Measurements from ENCODE around the gene PLLP. TPM values are rescaled to one million over a fixed set of nuclear protein-coding genes. Genes with fewer than 3 reads are reported as not detected.

The PLLP gene
- total RNA-seq, 1 experiment from 2014 or later, result 3.1 TPM

DNA sequence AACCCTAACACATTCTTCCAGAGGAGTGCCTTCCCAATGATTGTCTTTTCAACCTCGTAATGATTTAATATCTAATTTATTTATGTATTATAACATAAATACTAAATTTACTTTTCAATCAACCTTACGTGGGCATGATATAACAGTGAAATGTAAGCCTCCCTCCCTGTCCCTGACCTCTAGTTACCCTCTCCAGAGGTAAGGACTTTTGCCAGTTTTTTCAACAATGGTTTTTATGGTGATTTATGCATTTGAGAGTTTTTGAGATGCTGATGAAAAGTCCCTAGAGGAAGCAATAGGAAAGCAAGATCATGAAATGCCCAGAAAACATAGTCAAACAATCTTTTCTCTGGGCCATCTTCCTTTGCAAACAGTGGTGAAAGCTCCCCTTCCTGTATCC lies 35.2 kb upstream of the PLLP start (continued):
- no peak for TF ChIP-seq TCF7L2 (IDR thresholded peaks at IDR 0.05; ENCODE audit: borderline replicate concordance, extremely low read depth, insufficient read depth, insufficient read length)
- no peak for TF ChIP-seq EGR1 (IDR thresholded peaks at IDR 0.05; ENCODE audit: low read depth)
- no peak for TF ChIP-seq ELF1 (IDR thresholded peaks at IDR 0.05; ENCODE audit: borderline replicate concordance, low read depth)
- no peak for TF ChIP-seq CEBPB (IDR thresholded peaks at IDR 0.05; ENCODE audit: low read depth)
- TF ChIP-seq ZBTB33 (IDR thresholded peaks at IDR 0.05; ENCODE audit: extremely low read depth, insufficient replicate concordance, low read length), result no peak

DNA sequence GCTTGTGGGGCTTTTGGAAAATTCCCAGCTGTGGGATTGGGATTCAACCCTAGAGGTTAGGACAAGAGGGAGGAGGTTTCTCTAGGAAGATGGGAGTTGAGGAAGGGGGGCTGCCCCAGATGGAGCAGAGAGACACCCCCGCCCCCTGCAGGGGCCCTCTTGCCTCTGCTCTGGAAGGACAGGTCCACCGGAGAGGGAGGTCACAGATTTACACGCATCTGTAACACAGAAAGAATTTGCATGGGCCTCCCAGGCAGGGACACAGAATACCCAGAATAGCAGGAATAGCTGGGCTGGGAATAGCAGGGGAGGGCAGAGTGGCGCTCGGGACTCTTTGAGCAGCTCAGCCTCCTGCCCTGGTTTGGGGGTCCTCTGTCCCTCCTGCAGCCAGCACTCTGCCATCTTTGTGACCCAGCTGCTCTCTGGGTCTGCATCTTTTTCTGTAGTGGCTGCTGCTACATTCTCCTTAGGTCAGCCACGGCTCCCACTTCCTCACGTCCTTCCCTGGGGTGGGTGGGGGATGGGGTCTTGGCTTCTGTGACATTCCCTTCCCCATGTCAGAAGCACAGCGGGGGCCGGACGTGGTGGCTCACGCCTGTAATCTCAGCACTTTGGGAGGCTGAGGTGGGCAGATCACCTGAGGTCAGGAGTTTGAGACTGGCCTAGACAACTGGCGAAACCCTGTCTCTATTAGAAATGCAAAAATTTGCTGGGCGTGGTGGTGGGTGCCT lies 33.9 kb upstream of the PLLP start:
- H3K4me2 ChIP-seq (ENCODE audit: low read length), result no peak overlapping the region
- POLR2A ChIA-PET, result interaction anchor here (1.5 kb wide), 1 partner anchor 18 kb away, joined by 3 read pairs; no protein-coding TSS in a partner anchor

More for the DNA sequence above, 33.9 kb upstream of the PLLP start:
- Histone ChIP-seq H2AFZ (ENCODE audit: low read depth, low read length, poor library complexity, severe bottlenecking) (no peak overlapping the region), H3K79me2 (ENCODE audit: insufficient read depth, low read length) (no peaks in the 10 kb centered on the region), H3K27ac (ENCODE audit: low read depth, low read length) (no peak overlapping the region), H3K9me3 (ENCODE audit: control insufficient read depth in 1 of 2, insufficient read depth in 1 of 2, low read depth in 1 of 2, low read length in 2 of 2) (no peaks in the 10 kb centered on the region), H3K9ac (ENCODE audit: low read length) (no peak overlapping the region), H3K36me3 (ENCODE audit: control insufficient read depth in 1 of 2, insufficient read depth in 2 of 2, low read length in 2 of 2) (no peaks in the 10 kb centered on the region), H3K4me3 (replicated peaks in 1 of 2; ENCODE audit: low read depth in 1 of 2, low read length in 2 of 2) (no peak overlapping the region), H3K9me2 (ENCODE audit: insufficient read depth) (no peaks in the 10 kb centered on the region), H3K27me3 (ENCODE audit: insufficient read depth, low read length) (no peaks in the 10 kb centered on the region), H4K20me1 (ENCODE audit: insufficient read depth) (no peaks in the 10 kb centered on the region), H3K4me1 (ENCODE audit: control insufficient read depth in 1 of 2, insufficient read depth in 2 of 2, low read length in 2 of 2) (peaks cover 5 to 14% of the 10 kb centered on the region in 2 experiments; a peak in 3 of 4 replicates)
- ChIA-PET RAD21 (ENCODE audit: low non-redundant PET in 1 of 2, low total read pairs in 2 of 2, uncharacterized antibody in 2 of 2, unreplicated experiment in 2 of 2) (no interaction called here), CTCF (no interaction called here)
- DNase-seq (ENCODE audit: low read depth, low spot score) (no peak), ATAC-seq (no peak)
- no TSS peak for BruUV-seq (replicated peaks)
- TF ChIP-seq POLR2A (IDR thresholded peaks at IDR 0.05; ENCODE audit: borderline replicate concordance, extremely low read depth, insufficient read depth, insufficient read length), result no peak
- no peak for TF ChIP-seq ZBTB33 (IDR thresholded peaks at IDR 0.05; ENCODE audit: extremely low read depth, insufficient replicate concordance, low read length)
- no peak for TF ChIP-seq TCF7L2 (IDR thresholded peaks at IDR 0.05; ENCODE audit: borderline replicate concordance, extremely low read depth, insufficient read depth, insufficient read length)
- TF ChIP-seq EGR1 (IDR thresholded peaks at IDR 0.05; ENCODE audit: low read depth), result no peak
- no peak for TF ChIP-seq ZNF274 (IDR thresholded peaks at IDR 0.05; ENCODE audit: low read depth, low read length)
- no peak for TF ChIP-seq CBX3 (IDR thresholded peaks at IDR 0.05; ENCODE audit: low read depth)
- TF ChIP-seq RAD21 (IDR thresholded peaks at IDR 0.05; ENCODE audit: low read depth), result no peak
- TF ChIP-seq REST (IDR thresholded peaks at IDR 0.05; ENCODE audit: low read depth), result no peak
- no peak for TF ChIP-seq FOSL1 (IDR thresholded peaks at IDR 0.05; ENCODE audit: low read depth)
- TF ChIP-seq ELF1 (IDR thresholded peaks at IDR 0.05; ENCODE audit: borderline replicate concordance, low read depth), result no peak
- no peak for TF ChIP-seq SRF (IDR thresholded peaks at IDR 0.05; ENCODE audit: low read depth)
- no peak for TF ChIP-seq POLR2AphosphoS5 (IDR thresholded peaks at IDR 0.05; ENCODE audit: low read depth, low read length)
- no peak for TF ChIP-seq JUND (IDR thresholded peaks at IDR 0.05)
- no peak for TF ChIP-seq YY1 (IDR thresholded peaks at IDR 0.05; ENCODE audit: extremely low read depth, insufficient replicate concordance, low read depth, low read length)
- TF ChIP-seq ZFX (IDR thresholded peaks at IDR 0.05), result no peak
- intact Hi-C loops (cut with micrococcal nuclease), result no loop called here
